ENCODE data around the gene NCOR1. TPM values are rescaled to one million over a fixed set of nuclear protein-coding genes. Genes with fewer than 3 reads are reported as not detected.

The NCOR1 gene
- total and polyA plus RNA-seq, 4 experiments from 2014 or later = 26.4 to 169 (median 162) TPM

- Histone ChIP-seq H3K36me3 (ENCODE audit: insufficient read depth, low read length) (peaks cover 46% of the 10 kb centered on the region), H3K27ac (ENCODE audit: low read depth, low read length) (no peak overlapping the region), H3K27me3 (ENCODE audit: insufficient read depth, low read length) (no peaks in the 10 kb centered on the region), H3K4me3 (ENCODE audit: low read length in 2 of 2) (no peak overlapping the region), H3K9me3 (ENCODE audit: control insufficient read depth in 1 of 2, low read length in 2 of 2) (no peaks in the 10 kb centered on the region), H3K4me1 (ENCODE audit: insufficient read depth, low read length) (peaks cover 28% of the 10 kb centered on the region)
- ChIA-PET CTCF (ENCODE audit: partially characterized antibody) (no interaction called here), POLR2A (ENCODE audit: partially characterized antibody) (no interaction called here)
- Mint-ChIP-seq H3K4me3 (no peak overlapping the region), H3K36me3 (peaks cover 52 to 73% of the 10 kb centered on the region in 2 donors), H3K4me1 (peaks cover 27 to 42% (median 36%) of the 10 kb centered on the region in 4 donors), H3K27me3 (no peaks in the 10 kb centered on the region), H3K9me3 (no peaks in the 10 kb centered on the region), H3K27ac (peak overlapping the region in 2 of 7 donors; percentile 22 to 43)
- intact Hi-C loops (cut with micrococcal nuclease) = no loop called here
- DNase-seq = no peak
These were observed 212.6 kb downstream of the NCOR1 start for GRCh38 chr17:16002708-16003260.

GRCh38 chr17:16001226-16001897 lies 214.0 kb downstream of the NCOR1 start:
- Histone ChIP-seq H3K27me3 (ENCODE audit: insufficient read depth, low read length) (no peaks in the 10 kb centered on the region), H3K4me3 (ENCODE audit: low read length in 2 of 2) (peak overlapping the region in 1 of 2 donors; percentile 79), H3K27ac (ENCODE audit: low read depth, low read length) (no peak overlapping the region), H3K36me3 (ENCODE audit: insufficient read depth, low read length) (peaks cover 45% of the 10 kb centered on the region), H3K4me1 (ENCODE audit: insufficient read depth, low read length) (peaks cover 28% of the 10 kb centered on the region), H3K9me3 (ENCODE audit: control insufficient read depth in 1 of 2, low read length in 2 of 2) (no peaks in the 10 kb centered on the region)
- H3K27ac Mint-ChIP-seq = peak overlapping the region; percentile 86 to 97 (median 94)
- peaks cover 39 to 65% of the 10 kb centered on the region in 2 donors for H3K36me3 Mint-ChIP-seq
- ChIA-PET CTCF (ENCODE audit: partially characterized antibody) (interaction anchor here (1.8 kb wide), 1 partner anchor 12 kb away, joined by 4 read pairs; no protein-coding TSS in a partner anchor), POLR2A (ENCODE audit: partially characterized antibody) (interaction anchor here (0.6 to 0.9 kb wide), 3 partner anchors 12 to 350 kb away, joined by 3 to 4 read pairs (median 3); partner anchors contain the start of gene NCOR1)
- peak overlapping the region; percentile 88 to 96 (median 91) for H3K4me3 Mint-ChIP-seq
- H3K4me1 Mint-ChIP-seq = peaks cover 24 to 42% (median 36%) of the 10 kb centered on the region in 4 donors
- no peaks in the 10 kb centered on the region for H3K9me3 Mint-ChIP-seq
- no peak for DNase-seq
- intact Hi-C loops (cut with micrococcal nuclease) = no loop called here
- no peaks in the 10 kb centered on the region for H3K27me3 Mint-ChIP-seq

DNA sequence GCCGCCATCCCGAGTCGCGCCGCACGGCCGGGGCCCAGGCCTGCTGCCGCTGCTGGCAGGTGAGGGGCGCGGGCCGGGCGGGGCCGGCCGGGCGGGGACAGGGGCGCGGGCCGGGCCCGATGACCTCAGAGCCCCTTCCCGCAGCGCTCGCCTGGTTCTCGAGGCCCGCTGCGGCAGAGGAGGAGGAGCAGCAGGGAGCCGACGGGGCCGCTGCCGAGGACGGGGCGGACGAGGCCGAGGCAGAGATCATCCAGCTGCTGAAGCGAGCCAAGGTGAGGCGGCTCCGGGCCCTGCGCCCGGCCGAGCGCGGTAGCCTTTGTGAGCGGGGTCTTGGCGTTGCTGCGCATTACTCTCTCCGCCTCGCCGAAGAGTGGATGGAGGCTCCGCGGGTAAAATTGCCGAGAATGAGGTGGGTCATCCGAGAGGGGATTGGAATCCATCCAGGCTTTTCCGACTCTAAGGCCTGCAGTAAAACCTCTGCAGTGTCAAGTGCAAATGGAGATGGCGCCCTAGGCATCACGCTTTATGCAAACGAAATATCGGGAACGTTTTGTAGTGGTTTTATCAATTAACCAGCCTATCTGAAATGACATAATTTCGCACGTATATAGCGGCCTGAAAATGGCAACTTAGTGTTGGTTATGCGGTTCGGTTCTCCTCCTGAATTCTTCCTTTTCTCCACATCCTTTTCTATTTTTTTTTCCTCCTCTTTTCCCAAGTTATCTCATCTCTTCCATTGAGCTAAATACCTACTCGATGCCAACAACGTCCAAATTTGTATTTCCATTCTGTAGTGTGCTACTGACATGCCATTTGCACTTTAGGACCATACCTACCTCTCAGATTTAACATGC lies 215.1 kb downstream of the NCOR1 start:
- intact Hi-C loops (cut with micrococcal nuclease) = loop anchor here (1.0 to 5.0 kb wide), 2 partner anchors 148 to 215 kb away; partner anchors contain the start of gene NCOR1
- DNase-seq = peak in 2 of 5 donors; percentile 42 to 53
- CTCF ChIA-PET (ENCODE audit: partially characterized antibody) = interaction anchor here (0.7 to 3.1 kb wide), 4 partner anchors 9 to 742 kb away, joined by 3 to 15 read pairs (median 4); no protein-coding TSS in a partner anchor
- Histone ChIP-seq H3K4me3 (ENCODE audit: low read length in 2 of 2) (peak overlapping the region; percentile 54 to 79), H3K36me3 (ENCODE audit: insufficient read depth, low read length) (peaks cover 36% of the 10 kb centered on the region), H3K27ac (ENCODE audit: low read depth, low read length) (peak overlapping the region; percentile 76), H3K27me3 (ENCODE audit: insufficient read depth, low read length) (no peaks in the 10 kb centered on the region), H3K4me1 (ENCODE audit: insufficient read depth, low read length) (peaks cover 28% of the 10 kb centered on the region), H3K9me3 (ENCODE audit: control insufficient read depth in 1 of 2, low read length in 2 of 2) (no peaks in the 10 kb centered on the region)
- Mint-ChIP-seq H3K9me3 (no peaks in the 10 kb centered on the region), H3K4me1 (peaks cover 24 to 42% (median 35%) of the 10 kb centered on the region in 4 donors), H3K27me3 (no peaks in the 10 kb centered on the region), H3K27ac (peak overlapping the region; percentile 86 to 97 (median 94)), H3K4me3 (peak overlapping the region; percentile 88 to 96 (median 91)), H3K36me3 (peaks cover 30 to 55% of the 10 kb centered on the region in 2 donors)
- POLR2A ChIA-PET (ENCODE audit: partially characterized antibody) = interaction anchor here (0.8 to 2.7 kb wide), 10 partner anchors 7 to 536 kb away, joined by 3 to 10 read pairs (median 4); partner anchors contain the start of gene ADORA2B

DNA sequence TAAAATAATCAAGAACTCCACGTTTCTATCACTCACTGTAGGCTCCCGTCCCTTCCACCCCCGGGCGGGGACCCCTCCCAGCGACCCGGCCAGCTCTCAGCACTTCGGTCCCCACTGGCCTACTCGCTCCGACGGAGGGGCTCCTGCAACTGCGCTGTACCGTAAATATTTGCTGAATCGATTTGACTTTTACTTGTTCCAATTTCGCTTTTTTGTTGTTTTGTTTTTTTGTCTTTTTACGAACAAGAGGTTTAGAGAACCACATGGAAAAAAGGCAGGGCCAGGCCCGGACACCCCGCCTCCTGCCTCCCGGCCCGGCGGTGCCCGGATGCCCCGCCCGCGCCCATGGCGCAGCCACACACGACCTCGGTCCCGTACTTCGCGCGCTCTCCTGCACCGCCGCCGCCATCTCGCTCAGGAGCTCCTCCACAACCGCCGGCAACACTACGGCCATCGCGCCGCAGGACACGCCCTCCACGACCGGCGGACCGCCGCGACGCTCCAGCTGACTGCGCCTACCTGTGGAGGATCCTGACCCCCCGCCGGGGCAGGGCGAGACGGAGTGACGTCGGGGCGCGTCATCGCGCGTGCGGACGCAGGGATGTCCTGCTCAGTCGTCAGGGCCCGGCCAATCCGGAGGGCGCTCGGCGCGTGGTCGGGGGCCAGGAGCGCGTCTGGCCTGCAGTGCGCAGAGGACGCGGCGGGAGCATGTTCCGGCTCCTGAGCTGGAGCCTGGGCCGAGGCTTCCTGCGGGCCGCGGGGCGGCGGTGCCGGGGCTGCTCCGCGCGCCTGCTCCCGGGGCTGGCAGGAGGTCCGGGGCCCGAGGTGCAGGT lies 216.0 kb downstream of the NCOR1 start, which contains the start of the genes TTC19 and ZSWIM7:
Gene TTC19 (plus strand): TSS at position 684 of the 833 bp plus-strand sequence. CDS start 25 bp downstream, at position 709.
Gene ZSWIM7 (minus strand): TSS at position 564 of the 833 bp plus-strand sequence. CDS start 110 bp downstream, at position 454.
- Histone ChIP-seq H3K4me3 (ENCODE audit: low read length in 2 of 2) (peak within 1 kb of the TSS; percentile 73 to 79), H3K4me1 (ENCODE audit: insufficient read depth, low read length) (peaks cover 28% of the 10 kb centered on the region), H3K9me3 (ENCODE audit: control insufficient read depth in 1 of 2, low read length in 2 of 2) (no peaks in the 10 kb centered on the region), H3K27me3 (ENCODE audit: insufficient read depth, low read length) (no peaks in the 10 kb centered on the region), H3K36me3 (ENCODE audit: insufficient read depth, low read length) (peaks cover 28% of the 10 kb centered on the region), H3K27ac (ENCODE audit: low read depth, low read length) (peak within 1 kb of the TSS; percentile 76)
- H3K27me3 Mint-ChIP-seq = no peaks in the 10 kb centered on the region
- POLR2A ChIA-PET (ENCODE audit: partially characterized antibody) = interaction anchor here (0.6 to 2.7 kb wide), 12 partner anchors 8 to 537 kb away, joined by 3 to 10 read pairs (median 3); partner anchors contain the start of genes ADORA2B and CENPV
- H3K9me3 Mint-ChIP-seq = no peaks in the 10 kb centered on the region
- CTCF ChIA-PET (ENCODE audit: partially characterized antibody) = interaction anchor here (0.7 to 3.1 kb wide), 5 partner anchors 10 to 741 kb away, joined by 3 to 15 read pairs (median 5); no protein-coding TSS in a partner anchor
- peak within 1 kb of the TSS; percentile 91 to 97 (median 95) for H3K4me3 Mint-ChIP-seq
- H3K36me3 Mint-ChIP-seq = peaks cover 27 to 52% of the 10 kb centered on the region in 2 donors
- peak; percentile 89 to 94 (median 91) for DNase-seq
- peak within 1 kb of the TSS; percentile 86 to 99 (median 98) for H3K27ac Mint-ChIP-seq
- peaks cover 24 to 42% (median 33%) of the 10 kb centered on the region in 4 donors for H3K4me1 Mint-ChIP-seq
- intact Hi-C loops (cut with micrococcal nuclease) = loop anchor here (1.0 to 5.0 kb wide), 2 partner anchors 147 to 216 kb away; partner anchors contain the start of gene NCOR1

DNA sequence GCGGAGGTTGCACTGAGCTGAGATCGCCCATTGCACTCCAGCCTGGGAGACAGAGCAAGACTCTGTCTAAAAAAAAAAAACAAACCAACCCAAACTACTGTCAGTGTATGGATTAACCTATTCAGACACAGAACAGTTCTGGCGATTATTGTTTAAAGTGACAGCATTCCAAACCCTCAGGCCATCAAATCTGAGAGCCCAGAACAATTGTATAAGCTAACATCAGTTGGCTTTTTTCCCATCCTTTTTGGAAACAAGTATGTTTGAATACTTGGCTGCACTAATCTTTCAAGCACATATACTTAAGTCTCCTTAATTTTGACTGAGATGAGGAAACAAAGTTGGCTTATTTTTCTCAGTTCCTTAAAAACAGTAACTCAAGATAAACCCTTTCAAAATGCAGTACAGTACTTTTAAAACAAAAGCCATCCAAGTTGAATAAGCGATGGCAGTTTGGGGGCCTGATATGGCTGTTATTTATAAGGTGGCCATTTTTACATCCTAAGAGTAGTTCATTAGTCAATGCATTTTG lies 217.2 kb downstream of the NCOR1 start:
- Mint-ChIP-seq H3K27me3 (no peaks in the 10 kb centered on the region), H3K27ac (peak overlapping the region; percentile 86 to 99 (median 98)), H3K9me3 (no peaks in the 10 kb centered on the region), H3K36me3 (peaks cover 17 to 46% of the 10 kb centered on the region in 2 donors), H3K4me1 (peaks cover 24 to 42% (median 32%) of the 10 kb centered on the region in 4 donors), H3K4me3 (peak overlapping the region in 4 of 8 donors; percentile 85 to 97 (median 94))
- H3K4me1 ChIP-seq (ENCODE audit: insufficient read depth, low read length) = peaks cover 28% of the 10 kb centered on the region
- H3K27me3 ChIP-seq (ENCODE audit: insufficient read depth, low read length) = no peaks in the 10 kb centered on the region
- peaks cover 18% of the 10 kb centered on the region for H3K36me3 ChIP-seq (ENCODE audit: insufficient read depth, low read length)
- intact Hi-C loops (cut with micrococcal nuclease) = loop anchor here (1.0 to 5.0 kb wide), 4 partner anchors 39 to 170 kb away; partner anchors contain the start of gene ADORA2B
- H3K9me3 ChIP-seq (ENCODE audit: control insufficient read depth in 1 of 2, low read length in 2 of 2) = no peaks in the 10 kb centered on the region
- no peak for DNase-seq
- H3K27ac ChIP-seq (ENCODE audit: low read depth, low read length) = no peak overlapping the region
- CTCF ChIA-PET (ENCODE audit: partially characterized antibody) = interaction anchor here (1.1 to 3.1 kb wide), 3 partner anchors 22 to 740 kb away, joined by 4 to 15 read pairs (median 8); no protein-coding TSS in a partner anchor
- no peak overlapping the region for H3K4me3 ChIP-seq (ENCODE audit: low read length in 2 of 2)
- POLR2A ChIA-PET (ENCODE audit: partially characterized antibody) = interaction anchor here (2.0 to 2.7 kb wide), 2 partner anchors 39 to 170 kb away, joined by 10 read pairs; no protein-coding TSS in a partner anchor
